ENCODE measurements around the gene AKAP13.

The AKAP13 gene

DNA sequence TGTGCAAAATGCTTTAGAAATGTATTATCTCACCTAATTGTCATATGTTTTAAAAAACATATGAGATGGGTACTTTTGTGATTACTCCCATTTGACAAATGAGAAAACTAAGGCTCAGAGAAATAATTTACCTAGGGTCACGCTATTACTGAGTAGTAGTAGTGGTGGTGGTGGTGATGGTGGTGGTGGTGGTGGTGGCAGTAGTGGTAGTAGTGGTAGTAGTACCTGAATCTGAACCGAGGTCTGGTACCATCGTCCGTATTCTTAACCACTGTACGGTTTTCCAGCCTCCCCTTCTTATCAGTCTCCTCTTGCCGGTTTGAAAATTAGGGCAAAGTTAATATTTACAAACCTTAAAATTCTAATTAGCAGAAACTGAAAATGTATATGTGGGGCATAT, 311.9 kb downstream of the AKAP13 start:
- no peaks in the 10 kb centered on the region for H3K79me1 ChIP-seq (ENCODE audit: low read depth, low read length)
- no CpG with 5 or more reads among the region's 6 CpGs for WGBS, 2 donors (ENCODE audit: extremely low coverage in 2 of 2, insufficient read length in 2 of 2, insufficient replicate concordance in 1 of 2)
- H3K4me3 ChIP-seq (ENCODE audit: low read length in 2 of 2): no peak overlapping the region

GRCh38 chr15:85692873-85693272, 312.5 kb downstream of the AKAP13 start:
- DNase-seq (ENCODE audit: low spot score): no peak
- Histone ChIP-seq H3K4ac (ENCODE audit: low read length) (no peak overlapping the region), H4K8ac (ENCODE audit: low read depth, low read length) (no peak overlapping the region), H2AFZ (ENCODE audit: low read length) (no peak overlapping the region), H2AK5ac (ENCODE audit: low read depth, low read length) (no peak overlapping the region), H3K36me3 (replicated peaks in 1 of 2; ENCODE audit: control insufficient read depth in 2 of 2, insufficient read depth in 2 of 2, low read length in 2 of 2) (peaks cover 11 to 54% of the 10 kb centered on the region in 2 donors), H3K9me3 (replicated peaks in 1 of 2; ENCODE audit: control insufficient read depth in 2 of 2, insufficient read depth in 1 of 2, low read depth in 1 of 2, low read length in 2 of 2) (no peaks in the 10 kb centered on the region), H2BK12ac (ENCODE audit: low read length) (no peak overlapping the region), H3K4me2 (ENCODE audit: insufficient read depth, low read length, poor library complexity, severe bottlenecking) (no peak overlapping the region), H2BK15ac (ENCODE audit: low read length) (no peak overlapping the region), H3K23ac (ENCODE audit: low read depth, low read length, poor library complexity) (no peak overlapping the region), H3K27ac (replicated peaks; ENCODE audit: low read length) (no peak overlapping the region), H3K4me3 (ENCODE audit: low read length in 2 of 2) (no peak overlapping the region), H3K27me3 (ENCODE audit: control insufficient read depth in 3 of 3, insufficient read depth in 3 of 3, low read depth in 1 of 3, low read length in 3 of 3) (no peaks in the 10 kb centered on the region), H2BK120ac (ENCODE audit: low read depth, low read length) (no peak overlapping the region), H3K79me1 (ENCODE audit: low read depth, low read length) (no peaks in the 10 kb centered on the region), H3K9ac (ENCODE audit: low read depth, low read length, poor library complexity) (no peak overlapping the region), H3K14ac (ENCODE audit: low read length) (no peak overlapping the region), H3K18ac (ENCODE audit: low read length) (no peak overlapping the region), H4K91ac (ENCODE audit: low read depth, low read length, poor library complexity) (no peak overlapping the region), H2BK5ac (ENCODE audit: low read length) (no peak overlapping the region), H3K4me1 (ENCODE audit: control insufficient read depth in 2 of 2, insufficient read depth in 1 of 2, low read depth in 1 of 2, low read length in 2 of 2) (peaks cover 10 to 22% of the 10 kb centered on the region in 2 donors)
- no CpG with 5 or more reads among the region's 5 CpGs for WGBS, 2 donors (ENCODE audit: extremely low coverage in 2 of 2, insufficient read length in 2 of 2, insufficient replicate concordance in 1 of 2)

More for the DNA sequence above, 311.9 kb downstream of the AKAP13 start:
- no peak overlapping the region for H4K91ac ChIP-seq (ENCODE audit: low read depth, low read length, poor library complexity)
- H2AFZ ChIP-seq (ENCODE audit: low read length): no peak overlapping the region
- no peak overlapping the region for H4K8ac ChIP-seq (ENCODE audit: low read depth, low read length)
- no peak overlapping the region for H3K4ac ChIP-seq (ENCODE audit: low read length)
- H2BK5ac ChIP-seq (ENCODE audit: low read length): no peak overlapping the region
- H3K27me3 ChIP-seq (ENCODE audit: control insufficient read depth in 3 of 3, insufficient read depth in 3 of 3, low read depth in 1 of 3, low read length in 3 of 3): no peaks in the 10 kb centered on the region
- no peak overlapping the region for H3K27ac ChIP-seq (replicated peaks; ENCODE audit: low read length)
- H3K36me3 ChIP-seq (replicated peaks in 1 of 2; ENCODE audit: control insufficient read depth in 2 of 2, insufficient read depth in 2 of 2, low read length in 2 of 2): peaks cover 11 to 59% of the 10 kb centered on the region in 2 donors
- no peak overlapping the region for H2BK120ac ChIP-seq (ENCODE audit: low read depth, low read length)
- H3K4me1 ChIP-seq (ENCODE audit: control insufficient read depth in 2 of 2, insufficient read depth in 1 of 2, low read depth in 1 of 2, low read length in 2 of 2): peaks cover 10 to 22% of the 10 kb centered on the region in 2 donors
- no peak for DNase-seq (ENCODE audit: low spot score)
- H3K9ac ChIP-seq (ENCODE audit: low read depth, low read length, poor library complexity): no peak overlapping the region
- H3K18ac ChIP-seq (ENCODE audit: low read length): no peak overlapping the region
- H3K14ac ChIP-seq (ENCODE audit: low read length): no peak overlapping the region
- H3K9me3 ChIP-seq (replicated peaks in 1 of 2; ENCODE audit: control insufficient read depth in 2 of 2, insufficient read depth in 1 of 2, low read depth in 1 of 2, low read length in 2 of 2): no peaks in the 10 kb centered on the region
- H3K4me2 ChIP-seq (ENCODE audit: insufficient read depth, low read length, poor library complexity, severe bottlenecking): no peak overlapping the region
- H2BK12ac ChIP-seq (ENCODE audit: low read length): no peak overlapping the region
- no peak overlapping the region for H2AK5ac ChIP-seq (ENCODE audit: low read depth, low read length)
- H3K23ac ChIP-seq (ENCODE audit: low read depth, low read length, poor library complexity): no peak overlapping the region
- H2BK15ac ChIP-seq (ENCODE audit: low read length): no peak overlapping the region

DNA sequence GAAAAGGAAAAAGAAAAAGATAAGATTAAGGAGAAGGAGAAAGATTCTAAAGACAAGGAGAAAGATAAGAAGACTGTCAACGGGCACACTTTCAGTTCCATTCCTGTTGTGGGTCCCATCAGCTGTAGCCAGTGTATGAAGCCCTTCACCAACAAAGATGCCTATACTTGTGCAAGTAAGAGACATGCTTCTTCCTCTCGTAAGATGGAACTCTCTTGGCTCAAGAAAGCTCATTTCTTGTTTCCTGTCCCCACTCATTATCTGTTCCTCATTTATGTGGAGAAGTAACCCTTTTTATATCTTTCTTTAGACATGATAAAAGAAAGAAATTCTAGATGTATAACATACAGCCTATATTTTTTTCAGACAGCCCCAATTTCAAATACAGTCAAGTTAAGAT, 312.9 kb downstream of the AKAP13 start:
- no CpG with 5 or more reads among the region's 2 CpGs for WGBS, 2 donors (ENCODE audit: extremely low coverage in 2 of 2, insufficient read length in 2 of 2, insufficient replicate concordance in 1 of 2)
- Histone ChIP-seq H4K91ac (ENCODE audit: low read depth, low read length, poor library complexity) (no peak overlapping the region), H2BK15ac (ENCODE audit: low read length) (no peak overlapping the region), H2AK5ac (ENCODE audit: low read depth, low read length) (no peak overlapping the region), H3K27ac (replicated peaks; ENCODE audit: low read length) (no peak overlapping the region), H3K4me2 (ENCODE audit: insufficient read depth, low read length, poor library complexity, severe bottlenecking) (no peak overlapping the region), H3K4me3 (ENCODE audit: low read length in 2 of 2) (no peak overlapping the region), H3K4me1 (ENCODE audit: control insufficient read depth in 2 of 2, insufficient read depth in 1 of 2, low read depth in 1 of 2, low read length in 2 of 2) (peaks cover 10 to 22% of the 10 kb centered on the region in 2 donors), H2AFZ (ENCODE audit: low read length) (no peak overlapping the region), H3K36me3 (replicated peaks in 1 of 2; ENCODE audit: control insufficient read depth in 2 of 2, insufficient read depth in 2 of 2, low read length in 2 of 2) (peaks cover 11 to 52% of the 10 kb centered on the region in 2 donors), H2BK5ac (ENCODE audit: low read length) (no peak overlapping the region), H3K27me3 (ENCODE audit: control insufficient read depth in 3 of 3, insufficient read depth in 3 of 3, low read depth in 1 of 3, low read length in 3 of 3) (no peaks in the 10 kb centered on the region), H3K9ac (ENCODE audit: low read depth, low read length, poor library complexity) (no peak overlapping the region), H2BK12ac (ENCODE audit: low read length) (no peak overlapping the region), H2BK120ac (ENCODE audit: low read depth, low read length) (no peak overlapping the region), H3K14ac (ENCODE audit: low read length) (no peak overlapping the region), H4K8ac (ENCODE audit: low read depth, low read length) (no peak overlapping the region), H3K18ac (ENCODE audit: low read length) (no peak overlapping the region), H3K79me1 (ENCODE audit: low read depth, low read length) (no peaks in the 10 kb centered on the region), H3K4ac (ENCODE audit: low read length) (no peak overlapping the region), H3K9me3 (replicated peaks in 1 of 2; ENCODE audit: control insufficient read depth in 2 of 2, insufficient read depth in 1 of 2, low read depth in 1 of 2, low read length in 2 of 2) (no peaks in the 10 kb centered on the region), H3K23ac (ENCODE audit: low read depth, low read length, poor library complexity) (no peak overlapping the region)
- no peak for DNase-seq (ENCODE audit: low spot score)

- Histone ChIP-seq H3K18ac (ENCODE audit: low read length) (no peak overlapping the region), H3K27me3 (ENCODE audit: control insufficient read depth in 3 of 3, insufficient read depth in 3 of 3, low read depth in 1 of 3, low read length in 3 of 3) (no peaks in the 10 kb centered on the region), H2BK12ac (ENCODE audit: low read length) (no peak overlapping the region), H3K27ac (replicated peaks; ENCODE audit: low read length) (no peak overlapping the region), H2BK15ac (ENCODE audit: low read length) (no peak overlapping the region), H2AFZ (ENCODE audit: low read length) (no peak overlapping the region), H4K91ac (ENCODE audit: low read depth, low read length, poor library complexity) (no peak overlapping the region), H3K14ac (ENCODE audit: low read length) (no peak overlapping the region), H2AK5ac (ENCODE audit: low read depth, low read length) (no peak overlapping the region), H4K8ac (ENCODE audit: low read depth, low read length) (no peak overlapping the region), H3K4me2 (ENCODE audit: insufficient read depth, low read length, poor library complexity, severe bottlenecking) (no peak overlapping the region), H2BK5ac (ENCODE audit: low read length) (no peak overlapping the region), H3K36me3 (replicated peaks in 1 of 2; ENCODE audit: control insufficient read depth in 2 of 2, insufficient read depth in 2 of 2, low read length in 2 of 2) (peaks cover 11 to 52% of the 10 kb centered on the region in 2 donors), H3K23ac (ENCODE audit: low read depth, low read length, poor library complexity) (no peak overlapping the region), H3K4me1 (ENCODE audit: control insufficient read depth in 2 of 2, insufficient read depth in 1 of 2, low read depth in 1 of 2, low read length in 2 of 2) (peaks cover 10 to 16% of the 10 kb centered on the region in 2 donors), H2BK120ac (ENCODE audit: low read depth, low read length) (no peak overlapping the region), H3K4me3 (ENCODE audit: low read length in 2 of 2) (no peak overlapping the region), H3K4ac (ENCODE audit: low read length) (no peak overlapping the region), H3K9ac (ENCODE audit: low read depth, low read length, poor library complexity) (no peak overlapping the region), H3K79me1 (ENCODE audit: low read depth, low read length) (no peaks in the 10 kb centered on the region), H3K9me3 (replicated peaks in 1 of 2; ENCODE audit: control insufficient read depth in 2 of 2, insufficient read depth in 1 of 2, low read depth in 1 of 2, low read length in 2 of 2) (no peaks in the 10 kb centered on the region)
- WGBS, 2 donors (ENCODE audit: extremely low coverage in 2 of 2, insufficient read length in 2 of 2, insufficient replicate concordance in 1 of 2): no CpG with 5 or more reads among the region's 4 CpGs
- no peak for DNase-seq (ENCODE audit: low spot score)
Observed at GRCh38 chr15:85694091-85694490, 313.7 kb downstream of the AKAP13 start.

Measured in neuronal stem cell (in vitro differentiated cells).